IMR-90 (cell line): ENCODE results near the gene AJAP1.

Experiments
- CHD1 ChIP-seq: IDR thresholded peaks from 2 replicates; pipeline ENCODE4 v1.6.1; 2012; ENCODE audit warnings: low read depth, low read length, improper control_type of control experiment
- CTCF ChIP-seq: conservative IDR thresholded peaks from 2 replicates; pipeline ENCODE4 v1.5.1; 2012; ENCODE audit warnings: mild to moderate bottlenecking, low read depth, low read length, improper control_type of control experiment
- MAFK ChIP-seq: IDR thresholded peaks from 2 replicates; pipeline ENCODE4 v1.6.1; 2012; ENCODE audit warnings: low read depth, low read length, improper control_type of control experiment
- MXI1 ChIP-seq: IDR thresholded peaks from 2 replicates; pipeline ENCODE4 v1.6.1; 2012; ENCODE audit warnings: low read depth, mild to moderate bottlenecking, low read length, moderate library complexity, borderline replicate concordance
- POLR2A ChIP-seq: IDR thresholded peaks from 2 replicates; pipeline ENCODE4 v1.6.1; 2012; ENCODE audit warnings: mild to moderate bottlenecking, low read depth, low read length
- RCOR1 ChIP-seq: IDR thresholded peaks from 2 replicates; pipeline ENCODE4 v1.6.1; 2012; ENCODE audit warnings: mild to moderate bottlenecking, low read length, improper control_type of control experiment; ENCODE audit not compliant: insufficient replicate concordance
- RFX5 ChIP-seq: IDR thresholded peaks from 2 replicates; pipeline ENCODE4 v1.8.0; 2012; ENCODE audit warnings: low read depth, mild to moderate bottlenecking, low read length, moderate library complexity
- USF2 ChIP-seq: fragments of 150-350 bp; IDR thresholded peaks from 2 replicates; pipeline ENCODE4 v1.6.1; 2017; ENCODE audit warnings: mild to moderate bottlenecking, antibody characterized with exemption, low read length, low read depth

- TF ChIP-seq CTCF (no peak), USF2 (no peak), MXI1 (no peak), POLR2A (no peak), MAFK (no peak), CHD1 (no peak), RFX5 (no peak), RCOR1 (no peak)
These were observed 139.8 kb downstream of the AJAP1 start for GRCh38 chr1:4794020-4794780.
